Hepatocyte (in vitro differentiated cells): ENCODE measurements around the gene AXDND1. TPM values are rescaled to one million over a fixed set of nuclear protein-coding genes. Genes with fewer than 3 reads are reported as not detected.

Experiments used
- DNase-seq: peaks from one replicate; pipeline ENCODE4 v3.0.0-alpha.2; 2016; ENCODE audit warnings: low spot score
- H2AFZ ChIP-seq: fragments of 200-600 bp; sonication (generic); 2 replicates; pipeline ENCODE4 v1.6.0; 2016; ENCODE audit warnings: antibody characterized with exemption, mild to moderate bottlenecking
- H3K27ac ChIP-seq: fragments of 200-600 bp; sonication (generic); 2 replicates; pipeline ENCODE4 v1.5.1; 2016; ENCODE audit warnings: mild to moderate bottlenecking
- H3K27me3 ChIP-seq: fragments of 200-600 bp; sonication (generic); 2 replicates; pipeline ENCODE4 v1.6.1; 2016
- H3K36me3 ChIP-seq: fragments of 200-600 bp; sonication (generic); replicated peaks from 2 replicates; pipeline ENCODE4 v1.5.1; 2016; ENCODE audit warnings: low read depth; ENCODE audit not compliant: insufficient read depth
- H3K4me1 ChIP-seq: fragments of 200-600 bp; sonication (generic); 2 replicates; pipeline ENCODE4 v1.5.1; 2016; ENCODE audit warnings: mild to moderate bottlenecking, moderate library complexity; ENCODE audit not compliant: insufficient read depth
- H3K4me2 ChIP-seq: fragments of 200-600 bp; sonication (generic); 2 replicates; pipeline ENCODE4 v1.6.0; 2016
- H3K4me3 ChIP-seq: fragments of 200-600 bp; sonication (generic); 2 replicates; pipeline ENCODE4 v1.5.1; 2016; ENCODE audit warnings: mild to moderate bottlenecking
- H3K79me2 ChIP-seq: fragments of 200-600 bp; sonication (generic); 2 replicates; pipeline ENCODE4 v1.6.0; 2017; ENCODE audit warnings: mild to moderate bottlenecking
- H3K9me2 ChIP-seq: fragments of 200-600 bp; sonication (generic); replicated peaks from 2 replicates; pipeline ENCODE4 v1.6.0; 2017; ENCODE audit warnings: mild to moderate bottlenecking; ENCODE audit not compliant: insufficient read depth
- H3K9me3 ChIP-seq: fragments of 200-600 bp; sonication (generic); 2 replicates; pipeline ENCODE4 v1.5.1; 2016; ENCODE audit warnings: low read depth, mild to moderate bottlenecking
- H4K20me1 ChIP-seq: fragments of 200-600 bp; sonication (generic); 2 replicates; pipeline ENCODE4 v1.6.0; 2016; ENCODE audit warnings: mild to moderate bottlenecking; ENCODE audit not compliant: insufficient read depth, poor library complexity, severe bottlenecking
- EZH2 ChIP-seq: fragments of 200-600 bp; sonication (generic); IDR thresholded peaks from 2 replicates; pipeline ENCODE4 v1.6.1; 2016; ENCODE audit warnings: antibody characterized with exemption, mild to moderate bottlenecking, borderline replicate concordance
- EZH2phosphoT487 ChIP-seq: fragments of 200-600 bp; sonication (generic); IDR thresholded peaks from one replicate; pipeline ENCODE4 v1.6.1; 2018; ENCODE audit warnings: antibody characterized with exemption, mild to moderate bottlenecking, low read depth, moderate library complexity; ENCODE audit not compliant: unreplicated experiment, severe bottlenecking
- WGBS: methylation state at CpG from one replicate; pipeline ENCODE4 v1.1.6; 2016; ENCODE audit warnings: low lambda C conversion rate; ENCODE audit errors: missing lambda C conversion rate; 5-methylcytosine and 5-hydroxymethylcytosine counted together
- polyA plus RNA-seq: library from polyadenylated mRNA; unstranded; fragments of >200 nt; fragmentation: Nextera tagmentation; extraction: Ambion mirVana; gene quantifications from 2 replicates; pipeline ENCODE4 v1.2.1, GENCODE V29; 2016
- total RNA-seq: library from RNA; depleted of rRNA; stranded (reverse); fragments of >200 nt; gene quantifications from 2 replicates; pipeline ENCODE4 v1.2.3, GENCODE V29; 2014
- TF ChIP-seq, protein P1 (sequence below): fragments of 200-600 bp; sonication (generic); IDR thresholded peaks from 2 replicates; pipeline ENCODE4 v1.5.1; 2016; ENCODE audit warnings: antibody characterized with exemption, mild to moderate bottlenecking; ENCODE audit not compliant: poor library complexity

AXDND1 gene
- total and polyA plus RNA-seq, 2 experiments from 2014 or later: 0.13 to 0.27 TPM

GRCh38 chr1:179541774-179542173, 176.0 kb downstream of the AXDND1 start:
- Histone ChIP-seq H3K9me2 (no peaks in the 10 kb centered on the region), H3K4me2 (no peak overlapping the region), H2AFZ (no peak overlapping the region), H3K27me3 (no peaks in the 10 kb centered on the region), H3K36me3 (no peaks in the 10 kb centered on the region), H3K4me1 (no peaks in the 10 kb centered on the region), H3K9me3 (no peaks in the 10 kb centered on the region), H4K20me1 (no peaks in the 10 kb centered on the region), H3K4me3 (no peak overlapping the region), H3K27ac (no peak overlapping the region), H3K79me2 (no peaks in the 10 kb centered on the region)
- TF ChIP-seq, protein P1, sequence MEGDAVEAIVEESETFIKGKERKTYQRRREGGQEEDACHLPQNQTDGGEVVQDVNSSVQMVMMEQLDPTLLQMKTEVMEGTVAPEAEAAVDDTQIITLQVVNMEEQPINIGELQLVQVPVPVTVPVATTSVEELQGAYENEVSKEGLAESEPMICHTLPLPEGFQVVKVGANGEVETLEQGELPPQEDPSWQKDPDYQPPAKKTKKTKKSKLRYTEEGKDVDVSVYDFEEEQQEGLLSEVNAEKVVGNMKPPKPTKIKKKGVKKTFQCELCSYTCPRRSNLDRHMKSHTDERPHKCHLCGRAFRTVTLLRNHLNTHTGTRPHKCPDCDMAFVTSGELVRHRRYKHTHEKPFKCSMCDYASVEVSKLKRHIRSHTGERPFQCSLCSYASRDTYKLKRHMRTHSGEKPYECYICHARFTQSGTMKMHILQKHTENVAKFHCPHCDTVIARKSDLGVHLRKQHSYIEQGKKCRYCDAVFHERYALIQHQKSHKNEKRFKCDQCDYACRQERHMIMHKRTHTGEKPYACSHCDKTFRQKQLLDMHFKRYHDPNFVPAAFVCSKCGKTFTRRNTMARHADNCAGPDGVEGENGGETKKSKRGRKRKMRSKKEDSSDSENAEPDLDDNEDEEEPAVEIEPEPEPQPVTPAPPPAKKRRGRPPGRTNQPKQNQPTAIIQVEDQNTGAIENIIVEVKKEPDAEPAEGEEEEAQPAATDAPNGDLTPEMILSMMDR: no peak
- TF ChIP-seq EZH2phosphoT487: no peak
- TF ChIP-seq EZH2: no peak
- no peak for DNase-seq
- 83% methylated on average over 2 of the region's 2 CpGs for WGBS

- Histone ChIP-seq H4K20me1 (no peaks in the 10 kb centered on the region), H3K4me2 (no peak overlapping the region), H3K9me2 (no peaks in the 10 kb centered on the region), H3K9me3 (no peaks in the 10 kb centered on the region), H3K4me1 (no peaks in the 10 kb centered on the region), H2AFZ (no peak overlapping the region), H3K36me3 (no peaks in the 10 kb centered on the region), H3K27ac (no peak overlapping the region), H3K79me2 (no peaks in the 10 kb centered on the region), H3K4me3 (no peak overlapping the region), H3K27me3 (no peaks in the 10 kb centered on the region)
- WGBS: 62% methylated on average over 3 of the region's 3 CpGs
- no peak for DNase-seq
- TF ChIP-seq, protein P1: no peak
- TF ChIP-seq EZH2 (no peak), EZH2phosphoT487 (no peak)
These were observed 179.6 kb downstream of the AXDND1 start for GRCh38 chr1:179545321-179545720.

DNA sequence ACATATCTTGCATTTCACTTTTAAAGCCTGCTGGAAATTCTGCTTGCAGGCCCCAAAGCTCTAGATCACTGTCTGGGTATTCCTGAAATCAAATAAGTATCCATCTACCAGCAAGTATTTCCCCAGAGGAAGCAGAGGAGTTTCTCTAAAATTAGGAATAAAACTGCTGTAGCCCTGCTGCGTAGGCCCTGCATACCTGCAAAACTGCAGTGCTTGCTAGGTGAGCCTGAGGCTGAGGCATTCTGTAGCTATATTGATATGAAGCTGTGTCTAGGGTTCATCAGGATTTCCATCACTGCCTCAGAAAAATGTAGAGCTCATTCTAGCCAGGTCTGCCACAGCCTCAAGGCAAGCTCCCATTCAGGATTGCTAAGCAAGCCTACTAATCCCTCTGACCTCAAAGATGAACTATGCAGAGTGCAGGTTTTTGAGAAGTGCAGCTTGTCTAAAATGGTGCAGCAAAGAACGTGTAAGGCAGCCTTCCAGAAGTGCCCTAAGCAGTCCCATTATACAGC, 181.3 kb downstream of the AXDND1 start:
- Histone ChIP-seq H4K20me1 (no peaks in the 10 kb centered on the region), H3K36me3 (no peaks in the 10 kb centered on the region), H3K4me2 (no peak overlapping the region), H3K9me2 (no peaks in the 10 kb centered on the region), H2AFZ (no peak overlapping the region), H3K79me2 (no peaks in the 10 kb centered on the region), H3K27me3 (no peaks in the 10 kb centered on the region), H3K4me3 (no peak overlapping the region), H3K9me3 (no peaks in the 10 kb centered on the region), H3K27ac (no peak overlapping the region), H3K4me1 (no peaks in the 10 kb centered on the region)
- DNase-seq: no peak
- TF ChIP-seq EZH2 (no peak), EZH2phosphoT487 (no peak)
- TF ChIP-seq, protein P1: no peak
- 56% methylated on average over 2 of the region's 2 CpGs for WGBS
